AG09319 (cell line): Measurements from ENCODE around the gene DPY19L3.

Source experiments
- DNase-seq: peaks from one replicate; pipeline ENCODE4 v3.0.0-alpha.2; 2010; ENCODE audit warnings: low read depth; ENCODE audit errors: extremely low read depth
- CTCF ChIP-seq: IDR thresholded peaks from 2 replicates; pipeline ENCODE4 v1.5.1; 2011; ENCODE audit warnings: low read depth, mild to moderate bottlenecking, inconsistent platforms, low read length, moderate library complexity

The DPY19L3 gene

GRCh38 chr19:32526895-32527294 is 121.3 kb downstream of the DPY19L3 start:
- no peak for DNase-seq
- no peak for TF ChIP-seq CTCF

- DNase-seq, result no peak
- TF ChIP-seq CTCF, result no peak
Observed at GRCh38 chr19:32530773-32531172, 125.2 kb downstream of the DPY19L3 start.

- DNase-seq, result no peak
- TF ChIP-seq CTCF, result no peak
Observed at GRCh38 chr19:32532233-32532632, 126.7 kb downstream of the DPY19L3 start.
